NOMO-1 (cell line): ENCODE results near the gene ABCC4.

Experiments used
- DNase-seq, 2 experiments: peaks; one replicate each; lab custom pipeline; 2025; ENCODE audit not compliant: unreplicated experiment in 2 of 2; lab: John Stamatoyannopoulos, UW

Gene ABCC4

DNA sequence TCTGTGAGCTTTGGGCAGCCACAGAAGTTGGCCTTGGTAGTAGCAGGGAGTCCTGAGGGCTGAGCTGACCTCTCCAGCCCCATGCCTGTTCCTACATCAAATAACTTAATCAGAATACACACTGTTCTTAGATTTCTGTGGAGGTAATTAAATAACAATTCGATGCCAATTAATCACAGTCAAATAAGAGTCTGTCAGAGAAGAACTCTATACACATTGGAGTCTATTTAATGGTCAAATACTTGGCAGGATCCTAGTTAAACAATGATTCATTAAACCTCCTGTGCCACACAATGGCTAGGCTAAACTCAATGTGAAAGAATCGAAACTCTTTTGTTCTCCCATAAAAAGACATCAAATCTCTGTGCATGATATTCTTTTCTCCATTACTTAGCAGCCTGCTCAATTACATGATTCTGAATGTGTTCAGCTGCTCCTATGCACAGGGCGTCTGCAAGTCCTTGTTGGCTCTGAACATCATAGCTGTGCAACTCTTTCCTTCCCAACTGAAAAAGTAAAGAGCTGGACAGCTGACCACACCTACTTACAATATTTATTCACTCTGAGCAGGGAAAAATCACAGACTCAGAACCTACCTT, 173.1 kb downstream of the ABCC4 start:
- no peak for DNase-seq

DNA sequence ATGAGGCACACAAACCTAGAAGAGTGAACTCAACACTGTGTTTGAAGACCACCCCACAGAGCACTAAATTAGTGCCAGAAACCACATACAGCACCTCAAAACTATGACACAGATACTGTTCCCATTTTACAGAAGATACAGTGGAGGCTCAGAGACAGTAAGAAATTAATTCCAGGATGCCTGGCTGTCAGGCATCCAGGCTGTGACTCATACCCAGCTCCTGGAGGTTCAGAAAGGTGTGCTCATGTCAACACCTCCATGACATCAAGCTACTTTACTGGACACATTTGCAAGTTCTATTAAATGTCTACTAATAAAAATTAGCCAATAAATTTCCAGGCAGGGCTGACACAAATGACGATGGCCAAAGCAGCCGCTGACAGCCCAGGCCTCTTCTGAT, 176.3 kb downstream of the ABCC4 start:
- no peak for DNase-seq

DNA sequence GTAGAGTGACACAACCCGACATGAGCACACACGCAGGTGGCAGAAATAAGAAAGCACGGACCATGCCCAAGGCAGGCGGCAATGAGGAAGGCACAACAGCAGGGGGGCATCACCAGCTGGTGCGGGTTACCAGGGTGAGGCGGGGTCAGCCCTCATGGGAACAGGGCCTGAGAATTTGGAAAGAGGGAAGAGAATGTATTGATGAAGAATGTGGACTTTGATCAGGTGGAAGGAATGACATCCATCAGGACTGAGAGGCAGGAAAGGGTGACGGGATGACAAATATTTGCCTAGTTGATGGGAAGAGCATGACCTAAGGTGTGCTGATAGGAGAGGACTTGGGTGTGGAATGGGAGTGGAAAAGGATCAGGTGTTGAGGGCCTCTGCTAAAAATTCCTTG, 177.5 kb downstream of the ABCC4 start:
- DNase-seq, result no peak

DNA sequence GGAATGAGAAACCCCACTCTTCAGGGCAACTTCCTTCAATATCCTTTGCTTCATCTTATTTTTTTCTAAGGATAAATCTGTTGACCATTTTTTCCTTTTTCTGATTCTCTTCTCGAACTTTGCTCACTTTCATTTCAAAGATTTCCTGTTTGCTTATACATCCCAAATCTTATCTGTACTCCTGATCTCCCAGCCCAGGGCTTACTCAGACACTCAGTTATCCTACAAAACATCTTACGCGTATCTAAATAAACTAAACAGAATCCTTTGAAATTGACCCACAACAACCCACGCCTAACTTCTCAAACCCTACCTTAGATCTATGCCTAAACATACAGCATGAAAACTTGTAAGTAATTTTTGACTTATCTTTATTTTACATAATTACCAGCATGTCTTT, 179.2 kb downstream of the ABCC4 start:
- no peak for DNase-seq

DNA sequence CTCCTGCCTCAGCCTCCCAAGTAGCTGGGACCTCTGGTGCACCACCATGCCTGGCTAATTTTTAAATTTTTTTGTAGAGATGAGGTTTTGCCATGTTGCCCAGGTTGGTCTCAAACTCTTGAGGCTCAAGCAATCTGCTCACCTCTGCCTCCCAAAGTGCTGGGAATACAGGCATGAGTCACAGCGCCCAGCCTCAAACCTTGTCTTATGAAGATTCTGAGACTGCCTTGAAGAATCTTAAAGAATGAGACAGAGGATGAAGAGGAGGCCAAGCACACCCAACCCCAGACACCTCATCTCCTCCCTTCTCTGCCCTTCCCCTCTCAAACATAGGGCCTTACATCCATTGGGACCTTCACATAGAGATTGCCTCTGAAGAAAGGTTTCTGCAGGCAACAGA, 179.7 kb downstream of the ABCC4 start:
- DNase-seq, result no peak

DNA sequence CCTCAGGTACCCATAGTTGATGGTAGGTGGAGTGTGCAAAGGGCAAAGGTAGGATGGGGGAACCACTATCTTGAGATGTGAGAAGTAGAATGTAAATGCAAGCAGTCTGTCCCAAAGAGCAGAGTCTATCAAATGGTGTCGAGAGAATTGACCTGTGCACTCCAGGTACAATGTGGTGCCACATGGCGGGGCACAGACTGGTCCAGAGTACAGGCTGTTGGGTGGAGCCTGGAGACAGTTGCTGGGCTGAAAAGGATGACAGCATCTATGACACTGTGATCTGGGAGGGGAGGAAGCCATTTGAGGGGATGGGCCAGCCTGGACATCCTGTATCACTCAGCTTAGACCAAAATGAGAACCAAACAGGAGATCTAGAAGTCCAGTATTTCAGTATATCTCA, 180.6 kb downstream of the ABCC4 start:
- no peak for DNase-seq

DNA sequence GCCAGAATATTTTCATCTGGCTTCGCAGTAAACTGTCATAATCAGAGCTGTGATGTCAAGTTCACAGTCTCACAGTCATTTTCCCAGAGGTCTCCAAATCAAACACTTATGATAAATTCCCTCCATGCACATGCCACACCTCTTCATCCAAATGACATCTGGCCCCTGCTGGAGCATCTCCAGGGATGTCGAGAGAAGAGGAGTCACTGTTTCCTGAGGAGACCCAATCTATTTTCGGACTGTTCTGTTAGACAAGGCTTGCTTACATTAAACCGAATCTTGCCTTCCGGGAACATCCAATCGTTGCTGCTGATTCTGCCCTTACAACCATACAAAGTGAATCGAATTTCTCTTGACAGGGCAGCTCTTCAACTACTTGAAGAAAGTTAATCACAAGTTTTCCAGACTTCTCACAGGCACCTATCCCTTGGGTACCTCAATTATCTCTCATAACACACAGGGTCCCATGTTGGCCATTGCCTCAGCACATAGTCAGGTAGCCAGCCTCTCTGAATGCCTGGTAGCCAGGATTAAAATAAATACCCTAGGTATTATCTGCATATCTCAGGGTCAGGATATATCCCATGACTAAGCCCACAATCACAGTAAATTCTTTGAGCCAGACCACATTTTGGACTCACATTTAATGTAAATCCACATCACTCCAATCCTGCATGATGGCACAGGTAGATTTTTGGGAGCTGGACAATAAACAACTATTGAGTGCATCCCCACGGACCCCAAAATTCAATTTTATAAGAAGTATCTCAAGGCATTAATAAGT, 182.5 kb downstream of the ABCC4 start:
- DNase-seq, result no peak

DNA sequence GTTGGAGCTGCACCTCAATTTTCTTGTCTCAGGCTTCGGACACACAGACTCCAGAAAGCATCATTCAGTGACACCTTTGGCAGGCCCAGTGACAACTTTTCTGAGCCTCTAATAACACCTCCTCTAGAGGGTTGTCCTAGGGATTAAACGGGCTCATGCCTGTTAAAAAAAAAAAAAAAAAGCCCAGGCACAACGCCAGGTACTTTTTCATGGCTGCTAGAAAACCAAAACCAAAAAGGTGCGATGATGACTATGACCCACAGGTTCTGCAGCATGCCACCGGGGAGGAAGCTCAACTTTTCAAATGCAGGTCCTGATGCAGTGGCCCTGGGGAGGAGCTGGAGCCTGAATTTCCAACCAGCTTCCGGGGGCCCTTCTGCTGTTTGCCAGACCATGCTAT, 184.2 kb downstream of the ABCC4 start:
- DNase-seq, result no peak

DNA sequence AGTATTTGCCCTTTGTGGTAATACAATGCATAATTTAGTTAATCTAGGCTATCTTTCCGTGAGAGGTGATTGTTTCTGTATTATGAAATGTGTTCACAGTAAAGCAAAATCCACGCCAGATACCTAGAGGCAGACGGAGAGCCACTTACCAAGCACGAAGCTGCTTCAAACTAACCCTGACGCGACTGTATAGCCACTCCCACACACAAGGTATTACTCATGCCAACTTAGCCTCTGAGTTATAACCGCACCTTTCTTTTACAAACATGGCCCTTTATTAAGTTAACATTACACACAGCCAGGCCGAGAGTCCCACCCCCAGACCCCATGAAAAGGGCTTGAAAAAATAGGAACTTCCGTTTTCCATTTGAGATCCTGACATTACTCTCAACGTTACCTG, 185.7 kb downstream of the ABCC4 start:
- DNase-seq, result no peak

DNA sequence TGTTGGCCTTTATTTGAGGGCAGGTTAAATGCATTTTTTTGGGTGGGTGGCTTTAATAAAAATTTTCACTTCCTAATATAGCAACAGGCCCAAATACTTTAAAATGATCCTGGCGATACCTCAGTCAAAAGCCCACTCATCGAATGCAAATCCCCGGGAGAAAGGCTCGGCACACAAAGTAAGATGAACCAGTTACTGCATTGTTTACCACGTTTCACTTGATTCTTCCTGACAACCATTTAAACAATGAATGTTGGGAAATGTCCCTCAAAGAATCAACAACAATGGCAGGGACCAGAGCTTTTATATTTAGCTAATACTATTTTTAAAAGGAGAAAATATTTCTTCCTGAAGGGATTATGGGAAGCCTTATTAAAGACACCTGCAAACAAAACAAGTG, 187.7 kb downstream of the ABCC4 start:
- DNase-seq, result no peak

DNA sequence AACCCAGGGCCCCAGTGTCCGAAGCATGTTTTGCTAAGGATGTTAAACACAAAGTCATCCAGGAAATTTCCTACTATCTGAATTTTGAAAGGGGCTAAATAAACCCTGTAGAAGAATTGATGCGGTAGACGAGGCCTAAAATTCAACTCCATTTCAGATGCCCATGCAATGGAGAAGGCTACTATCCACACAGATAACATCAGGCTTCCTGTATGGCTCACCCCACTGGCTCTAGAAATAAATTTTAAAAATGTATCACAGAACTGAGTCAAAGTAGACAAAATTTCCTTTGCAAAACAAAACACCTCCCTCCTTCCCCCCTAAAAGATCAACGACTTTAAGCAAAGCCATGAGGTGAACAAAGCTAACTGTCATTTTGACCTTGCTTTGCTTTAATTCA, 188.4 kb downstream of the ABCC4 start:
- DNase-seq, result no peak

DNA sequence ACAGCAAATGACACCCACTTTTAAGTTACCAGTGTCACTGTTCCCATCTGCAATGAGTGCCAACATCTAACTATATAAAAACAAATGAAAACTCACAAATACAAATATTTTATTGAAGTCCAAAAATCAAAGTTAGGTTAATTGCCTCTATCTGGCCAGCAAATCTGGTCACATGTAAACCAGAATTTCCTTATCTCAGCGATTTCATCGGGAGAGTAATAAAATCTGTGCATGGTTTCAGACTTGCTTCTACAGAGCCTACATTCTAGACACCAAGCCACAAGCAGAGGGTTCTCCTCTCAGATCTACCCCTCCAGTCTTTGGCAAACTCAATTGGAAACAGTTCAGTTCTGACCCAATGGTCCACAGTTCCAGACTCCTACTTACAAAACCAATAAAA, 189.6 kb downstream of the ABCC4 start:
- no peak for DNase-seq

DNA sequence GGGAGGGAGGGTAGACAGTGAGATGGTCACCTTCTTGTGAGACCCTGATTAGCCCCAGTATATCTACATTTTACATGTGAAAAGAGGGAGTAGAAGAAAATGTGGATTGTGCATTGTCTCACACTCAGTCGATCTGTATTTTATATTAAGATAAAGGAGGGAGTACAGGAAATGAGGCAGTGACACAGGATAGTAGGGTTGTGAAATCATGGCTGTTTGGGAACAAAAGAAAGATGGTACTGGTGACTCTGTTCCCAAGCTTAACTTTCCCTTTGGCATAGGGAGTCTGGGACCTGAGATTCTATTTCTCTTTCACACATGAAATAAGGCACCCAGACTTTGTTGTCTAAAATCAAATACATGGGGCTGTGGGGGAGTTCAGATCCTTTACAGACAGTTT, 194.7 kb downstream of the ABCC4 start:
- DNase-seq, result no peak

DNA sequence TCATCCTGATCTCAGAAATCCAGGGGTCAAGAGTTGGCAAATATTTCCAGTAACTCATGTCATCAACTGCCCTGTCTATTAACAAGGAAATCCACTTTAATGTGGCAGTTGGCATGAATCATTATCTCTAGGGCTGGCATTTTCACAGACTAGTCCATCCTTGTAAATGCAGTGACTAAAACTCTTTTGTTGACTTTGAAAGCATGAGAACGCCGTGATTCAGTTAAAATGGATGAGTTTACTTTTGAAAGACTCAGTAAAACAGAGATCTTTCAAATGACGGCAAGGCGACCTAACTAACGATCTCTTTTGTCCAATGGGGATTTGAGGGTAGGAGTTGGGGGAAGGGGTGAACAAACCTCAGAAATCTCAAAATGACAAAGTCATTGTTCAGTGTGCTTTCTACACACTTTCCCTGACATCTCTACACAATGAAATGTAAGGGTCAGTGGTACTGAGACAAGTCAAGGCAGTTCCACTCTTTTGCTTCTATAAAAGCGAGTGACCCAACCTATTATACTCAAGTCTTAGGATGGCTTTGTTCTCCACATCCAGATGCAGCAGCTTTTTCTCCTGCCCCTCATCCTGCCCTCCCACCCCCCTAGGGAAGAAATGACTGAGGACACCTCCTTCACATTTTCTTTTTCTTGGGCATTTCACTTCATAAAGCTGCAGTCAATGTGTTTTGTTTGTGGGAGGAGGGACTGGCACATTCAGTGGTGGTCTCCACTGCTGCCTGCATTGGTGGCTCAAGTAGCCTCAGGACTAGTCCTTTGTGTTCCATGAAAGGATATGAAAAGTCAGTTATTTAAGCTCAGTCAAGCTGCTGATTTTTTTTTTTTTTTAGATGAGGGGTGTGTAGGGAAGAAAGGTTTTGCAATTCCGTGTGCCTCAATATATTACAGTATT, 200.5 kb downstream of the ABCC4 start:
- DNase-seq, result no peak

DNA sequence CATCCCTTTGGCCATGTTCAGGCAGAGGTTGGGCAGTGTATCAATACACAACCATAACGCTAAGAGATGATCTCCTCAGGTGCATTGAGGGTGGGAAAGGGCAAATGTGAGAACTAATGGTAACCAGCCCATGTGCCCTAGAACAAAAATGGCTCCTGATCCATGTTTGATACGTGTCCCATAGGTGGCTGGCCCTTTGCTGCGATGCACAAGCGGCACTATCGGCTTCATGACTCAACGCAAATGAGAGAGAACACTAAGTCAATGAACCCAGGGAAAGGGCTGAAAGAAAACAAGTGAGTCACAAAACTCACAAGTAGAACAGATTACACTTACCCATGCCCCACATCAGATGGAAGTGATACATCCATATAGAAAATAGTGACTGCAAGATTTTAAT, 201.7 kb downstream of the ABCC4 start:
- no peak for DNase-seq

DNA sequence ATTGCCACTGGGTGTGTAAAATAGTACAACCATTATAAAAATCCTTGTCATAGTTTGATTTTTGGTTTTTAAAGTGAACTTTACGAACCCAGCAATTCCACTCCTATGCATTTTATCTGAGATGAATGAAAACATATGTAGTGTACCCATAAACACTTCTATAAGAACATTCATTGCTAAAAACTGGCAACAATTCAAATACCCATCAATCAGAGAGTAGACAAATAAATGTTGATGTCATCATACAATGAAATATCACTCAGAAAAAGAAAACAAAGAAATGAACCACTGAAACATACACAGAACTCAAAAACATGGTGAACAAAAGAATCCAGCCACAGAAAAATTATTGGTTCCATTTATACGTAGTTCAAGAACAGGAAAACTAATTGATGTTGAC, 202.3 kb downstream of the ABCC4 start:
- DNase-seq, result no peak

DNA sequence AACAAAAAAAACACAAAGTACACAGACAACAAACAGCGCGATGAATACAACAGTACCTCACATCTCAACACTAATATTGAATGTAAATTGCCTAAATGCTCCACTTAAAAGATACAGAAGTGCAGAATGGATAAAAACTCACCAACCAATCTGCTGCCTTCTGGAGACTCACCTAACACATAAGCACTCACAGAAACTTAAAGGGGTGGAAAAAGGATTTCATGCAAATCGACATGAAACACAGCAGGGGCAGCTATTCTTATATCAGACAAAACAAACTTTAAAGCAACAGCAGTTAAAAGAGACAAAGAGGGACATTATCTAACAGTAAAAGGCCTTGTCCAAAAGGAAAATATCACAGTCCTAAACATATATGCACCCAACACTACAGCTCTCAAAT, 209.5 kb downstream of the ABCC4 start:
- DNase-seq, result no peak

DNA sequence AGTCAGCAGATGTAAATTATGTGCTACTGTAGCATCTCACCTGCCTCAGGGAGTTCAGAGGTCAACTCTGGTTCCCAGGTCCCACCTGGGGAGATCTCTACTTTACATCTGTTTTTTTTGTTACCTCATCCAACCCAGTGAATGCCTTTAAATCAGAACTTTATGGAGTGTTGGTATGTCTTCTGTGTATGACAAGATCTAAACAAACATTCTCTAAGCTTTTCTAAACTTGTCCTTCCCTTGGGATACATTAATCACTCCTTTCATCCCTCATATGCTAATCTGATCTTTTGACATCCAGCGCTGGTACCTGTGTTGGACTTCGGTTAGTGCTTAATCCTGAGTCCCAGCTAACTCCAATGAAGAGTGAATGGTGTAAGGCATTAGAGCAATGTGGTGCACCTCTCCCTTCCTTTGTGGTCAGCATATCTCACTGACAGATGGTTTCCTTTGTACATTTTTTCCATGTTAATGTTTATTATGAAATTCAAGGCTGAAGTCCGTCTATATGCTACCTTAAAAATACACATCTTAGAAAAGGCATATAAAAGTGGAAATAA, 213.4 kb downstream of the ABCC4 start:
- DNase-seq, result no peak

DNA sequence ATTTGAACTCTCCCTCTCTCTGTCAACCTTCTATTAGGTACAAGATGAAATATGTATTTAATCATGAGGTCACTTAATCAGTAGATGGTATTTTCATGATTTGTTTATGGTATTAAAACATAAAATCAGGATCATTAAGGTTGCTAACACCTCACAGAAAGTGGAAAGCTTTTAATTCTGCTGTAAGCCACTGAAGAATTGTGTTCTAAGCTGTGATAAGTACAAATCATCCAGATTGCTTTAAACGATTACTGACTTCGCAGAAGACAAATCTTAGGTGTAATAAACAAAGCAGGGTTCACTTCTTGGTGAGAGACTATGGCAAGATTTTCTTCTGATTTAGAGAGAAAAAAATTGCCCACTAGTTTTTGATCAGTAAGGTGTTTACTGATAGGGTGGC, 214.5 kb downstream of the ABCC4 start:
- DNase-seq, result no peak

DNA sequence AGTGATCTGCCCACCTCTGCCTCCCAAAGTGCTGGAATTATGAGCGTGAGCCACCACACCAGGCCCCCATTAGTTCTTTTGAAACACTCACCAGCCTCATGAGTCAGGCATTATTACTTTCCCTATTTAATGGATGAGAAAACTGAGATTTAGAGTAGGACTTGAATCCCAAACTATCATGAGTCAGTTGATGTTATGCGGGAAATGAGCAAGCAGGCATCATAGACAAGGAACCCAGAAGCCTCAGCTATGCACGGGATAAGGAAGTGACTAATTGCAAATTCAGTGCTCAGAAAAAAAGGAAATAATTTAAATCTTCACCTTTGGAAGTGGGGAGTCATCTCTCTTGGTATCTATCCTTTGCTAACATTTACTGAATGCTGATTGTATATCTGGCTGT, 217.5 kb downstream of the ABCC4 start:
- no peak for DNase-seq

DNA sequence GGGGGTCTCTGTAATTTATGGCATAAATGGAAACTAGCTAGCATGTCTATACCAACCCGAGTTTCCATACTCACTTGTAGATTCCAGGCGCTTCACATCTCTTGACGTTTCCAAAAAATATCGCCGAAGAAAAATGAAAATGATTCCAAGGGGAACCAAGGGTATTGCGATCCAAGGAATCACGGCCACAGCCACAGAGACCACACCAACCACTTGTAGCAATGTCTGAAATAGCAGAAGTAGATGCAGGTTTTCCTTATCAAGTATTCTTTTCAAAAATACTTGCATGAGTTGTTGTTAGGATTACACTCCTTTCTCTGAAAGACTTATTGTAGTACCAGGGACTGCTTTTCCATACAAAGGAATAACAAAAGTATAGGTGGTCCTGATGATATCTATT, 218.2 kb downstream of the ABCC4 start:
- no peak for DNase-seq
